Activated CD4-positive, alpha-beta T cell treated with anti-CD3 and anti-CD28 coated beads, Interleukin-2, Interleukin-6, amounts not matched to agents 100 ng/mL and 50 ng/mL, durations not matched to agents 16 hours and 8 hours (primary cell): ENCODE results near the gene LONRF2.

Experiments
- DNase-seq: peaks from one replicate; pipeline ENCODE4 v3.0.0-alpha.2; 2020

Gene LONRF2

DNA sequence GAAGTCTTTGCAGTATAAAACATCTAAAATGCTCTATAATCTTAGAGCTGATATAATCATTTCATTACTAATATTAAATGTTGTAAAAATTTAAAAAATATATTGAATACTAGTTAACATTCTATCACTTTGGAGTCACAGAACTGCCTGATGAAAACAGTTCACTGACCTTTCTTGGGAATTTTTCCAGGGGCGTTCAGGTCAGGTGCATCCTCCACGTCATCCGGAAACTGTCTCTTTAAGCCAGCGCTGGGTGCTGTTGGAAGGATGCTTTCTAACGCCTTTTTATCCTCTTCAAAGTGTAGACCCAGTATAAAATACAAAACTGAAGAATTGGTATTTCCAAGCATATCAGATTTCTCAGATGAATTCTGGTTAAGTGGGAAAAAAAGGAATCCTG lies 22.8 kb downstream of the LONRF2 start:
- no peak for DNase-seq

DNA sequence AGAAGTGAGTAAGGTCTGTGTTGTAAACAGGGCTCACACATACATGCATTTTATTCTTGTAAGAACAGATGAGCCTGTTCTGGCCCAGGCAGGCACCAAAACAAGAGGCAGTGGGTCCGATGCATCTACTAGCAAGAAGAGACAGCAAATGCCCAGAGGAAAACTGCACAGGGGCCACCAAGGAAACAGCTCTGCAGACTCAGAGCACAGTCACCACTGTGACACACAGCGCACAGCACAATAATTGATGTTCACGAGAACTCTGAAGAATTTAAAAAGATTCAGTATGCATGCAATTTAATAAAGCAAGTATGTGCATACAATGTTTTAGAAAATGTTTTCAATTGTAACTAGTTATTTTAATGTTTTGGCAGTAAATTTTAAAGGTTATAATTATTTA lies 24.8 kb downstream of the LONRF2 start:
- DNase-seq, result no peak

DNA sequence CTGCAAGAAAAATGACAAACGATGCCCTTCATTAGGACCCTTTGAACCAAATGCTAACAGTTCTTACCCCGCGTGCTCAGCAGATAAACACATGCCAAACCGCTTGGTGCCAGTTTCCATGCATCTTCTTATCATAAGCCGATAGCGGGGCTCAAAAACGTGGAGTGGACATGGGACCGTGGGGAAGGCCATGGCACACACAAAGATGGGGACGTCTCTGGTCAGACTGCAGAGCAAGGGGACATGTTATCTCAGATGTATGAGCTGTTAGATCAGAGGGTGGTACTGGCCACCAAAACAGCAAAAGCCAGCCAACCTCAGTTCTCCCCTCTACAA lies 28.2 kb downstream of the LONRF2 start:
- DNase-seq, result no peak

DNA sequence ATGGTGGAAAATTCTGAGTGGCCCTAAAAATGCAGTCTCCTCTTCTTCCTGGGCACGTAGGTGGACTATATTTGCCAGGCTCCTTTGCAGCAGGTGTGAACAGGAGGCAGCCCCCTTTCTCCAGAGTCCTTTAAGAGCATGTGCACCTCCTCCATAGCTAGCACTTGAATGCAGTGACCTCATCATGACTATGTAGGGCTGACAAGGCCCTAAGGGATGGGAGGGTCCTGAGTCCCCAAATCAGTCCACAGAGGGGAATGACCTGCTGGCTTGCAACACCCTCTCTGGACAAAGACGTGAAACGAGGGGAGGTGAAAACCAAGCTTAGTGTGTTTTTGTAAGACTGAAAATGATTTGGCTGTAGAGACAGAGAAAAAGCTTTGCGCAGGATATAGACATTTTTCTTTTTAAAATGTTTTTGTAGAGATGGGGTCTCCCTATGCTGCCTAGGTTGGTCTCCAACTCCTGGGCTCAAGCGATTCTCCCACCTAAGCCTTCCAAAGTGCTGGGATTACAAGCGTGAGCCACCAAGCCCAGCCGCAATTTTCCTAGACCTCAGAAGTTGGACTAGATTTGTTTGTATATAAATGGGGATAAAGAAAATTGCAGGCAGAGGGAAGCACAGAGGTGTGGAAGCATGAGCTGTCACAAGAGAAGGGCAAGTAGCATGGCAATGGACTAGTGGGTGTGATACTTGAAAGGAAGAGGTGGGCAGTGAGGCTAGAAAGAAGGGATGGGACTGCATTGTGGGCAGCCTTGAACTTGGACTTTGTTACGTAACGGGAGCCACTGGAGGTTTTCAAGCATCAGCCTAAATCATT lies 28.8 kb downstream of the LONRF2 start:
- no peak for DNase-seq

DNA sequence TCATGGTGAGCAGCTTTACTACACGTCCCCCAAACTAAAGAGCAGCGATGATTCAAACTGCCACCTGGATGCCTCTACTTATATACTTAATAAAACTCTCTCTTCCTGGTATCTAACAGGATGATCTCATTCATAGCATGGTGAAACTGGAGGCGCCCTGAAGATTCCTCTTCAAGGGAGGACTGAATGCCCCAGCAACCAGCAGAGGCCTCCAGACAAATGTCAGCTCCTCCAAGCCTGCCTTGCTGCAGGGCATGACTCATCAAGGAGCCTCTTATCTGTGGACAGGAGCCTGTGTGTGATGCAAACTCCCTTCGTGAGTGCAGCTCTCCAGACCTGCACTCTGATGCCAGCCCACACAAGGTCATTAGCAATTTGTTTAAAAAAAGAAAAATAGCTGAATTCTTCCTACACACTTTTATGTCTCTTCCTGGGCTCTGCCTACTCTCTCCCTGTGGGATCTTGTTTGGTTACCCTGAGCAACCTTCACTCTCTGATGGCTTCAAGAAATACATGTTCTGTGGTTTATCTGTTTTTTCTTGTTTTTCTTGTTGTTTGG lies 30.2 kb downstream of the LONRF2 start:
- peak; percentile 83 for DNase-seq

DNA sequence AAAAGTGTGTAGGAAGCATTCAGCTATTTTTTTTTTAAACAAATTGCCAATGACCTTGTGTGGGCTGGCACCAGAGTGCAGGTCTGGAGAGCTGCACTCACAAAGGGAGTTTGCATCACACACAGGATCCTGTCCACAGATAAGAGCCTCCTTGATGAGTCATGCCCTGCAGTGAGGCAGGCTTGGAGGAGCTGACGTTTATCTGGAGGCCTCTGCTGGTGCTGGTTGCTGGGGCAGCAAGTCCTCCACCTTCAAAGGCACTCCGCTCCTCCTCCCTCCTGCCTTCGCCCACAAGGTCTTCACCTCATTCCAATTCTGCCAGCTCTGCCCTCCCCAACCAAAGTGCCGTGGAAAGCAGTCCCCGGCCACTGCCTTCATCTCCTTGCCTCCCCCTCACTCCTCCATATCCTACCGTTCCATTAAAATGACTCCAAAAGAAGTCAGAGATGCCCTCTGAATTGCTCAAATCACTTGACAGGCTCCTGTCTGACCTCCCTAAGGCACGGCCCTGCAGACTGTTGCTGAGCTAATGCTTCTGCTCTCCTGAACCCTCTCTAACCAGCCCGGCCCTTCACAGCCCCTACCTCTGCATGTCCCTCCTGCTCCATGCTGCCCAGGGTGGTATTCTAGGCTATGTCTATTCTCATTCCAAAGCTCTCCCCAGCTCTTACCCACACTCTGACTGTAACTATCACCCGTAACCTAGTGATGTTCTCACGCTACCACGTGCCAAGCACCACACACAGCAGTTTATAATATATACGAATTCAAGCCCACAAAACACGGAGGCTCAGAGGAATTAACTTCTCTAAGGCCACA lies 30.9 kb downstream of the LONRF2 start:
- peak; percentile 92 for DNase-seq

DNA sequence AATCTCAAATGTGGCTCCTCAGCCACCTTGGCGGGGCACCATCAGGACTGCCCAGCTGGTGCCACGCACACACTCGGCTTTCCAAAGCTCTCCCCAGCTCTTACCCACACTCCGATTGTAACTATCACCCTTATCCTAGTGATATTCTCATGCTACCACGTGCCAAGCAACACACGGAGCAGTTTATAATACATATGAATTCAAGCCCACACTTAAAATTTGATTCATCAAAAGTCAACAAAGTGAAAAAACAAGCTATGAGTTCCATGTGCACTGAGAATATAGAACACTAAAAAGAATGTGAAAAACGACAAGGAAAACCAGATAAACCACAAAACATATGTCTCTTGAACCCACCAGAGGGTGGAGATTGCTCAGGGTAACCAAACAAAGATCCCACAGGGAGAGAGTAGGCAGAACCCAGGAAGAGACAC lies 31.6 kb downstream of the LONRF2 start:
- DNase-seq, result no peak

DNA sequence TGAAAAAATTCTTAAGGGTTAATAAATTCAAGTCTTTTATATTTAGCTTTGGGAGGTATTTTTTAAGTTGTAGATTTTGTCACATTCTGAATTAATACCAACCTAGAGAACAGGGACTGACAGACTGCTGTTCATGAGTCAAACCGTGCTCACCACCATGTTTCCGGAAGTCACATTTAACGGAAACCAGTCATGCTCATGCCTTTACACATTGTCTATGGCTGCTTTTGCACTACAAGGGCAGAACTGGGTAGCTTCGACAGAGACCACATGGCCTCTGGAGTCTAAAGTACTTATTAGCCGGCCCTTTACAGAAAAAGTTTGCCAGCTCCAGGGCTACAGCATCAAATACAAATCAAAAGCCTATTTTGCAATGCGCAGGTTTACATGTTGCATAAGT lies 33.3 kb downstream of the LONRF2 start:
- DNase-seq, result peak; percentile 75

DNA sequence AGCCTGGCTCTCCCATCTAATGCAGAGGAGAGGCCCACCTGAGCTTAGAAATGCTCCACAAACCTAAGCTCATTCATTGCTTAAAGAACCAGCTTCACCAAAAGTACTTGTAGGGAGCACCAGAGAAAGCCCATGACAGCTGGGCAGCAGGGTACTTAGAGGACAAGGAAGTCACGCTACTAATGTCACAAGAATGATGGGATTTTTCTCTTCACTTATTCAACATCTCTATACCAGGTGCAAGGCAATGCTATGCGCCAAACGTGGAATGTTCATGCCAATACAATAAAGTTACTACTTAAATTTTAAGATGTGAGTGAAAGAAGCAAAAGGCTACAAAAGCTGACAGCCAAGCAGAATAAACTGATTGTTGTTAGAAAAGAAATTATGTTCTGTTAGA lies 36.0 kb downstream of the LONRF2 start:
- no peak for DNase-seq

DNA sequence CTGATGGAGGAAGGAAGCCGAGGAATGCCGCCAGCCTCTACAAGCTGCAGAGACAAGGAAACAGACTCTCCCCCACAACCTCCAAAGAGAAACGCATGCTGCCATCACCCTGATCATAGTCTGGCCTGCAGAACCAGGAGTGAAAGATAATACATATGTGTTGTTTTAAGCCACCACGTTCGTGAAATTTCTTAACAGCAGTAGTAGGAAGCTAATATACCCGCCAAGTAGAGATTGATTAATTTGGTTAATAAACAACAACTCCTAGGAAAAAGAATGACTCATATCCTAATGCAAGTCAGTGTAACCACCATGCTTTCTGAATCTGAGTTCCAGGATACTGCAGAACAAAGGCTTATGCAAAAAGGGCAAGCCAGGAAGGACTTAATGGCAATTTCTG lies 36.6 kb downstream of the LONRF2 start:
- no peak for DNase-seq

DNA sequence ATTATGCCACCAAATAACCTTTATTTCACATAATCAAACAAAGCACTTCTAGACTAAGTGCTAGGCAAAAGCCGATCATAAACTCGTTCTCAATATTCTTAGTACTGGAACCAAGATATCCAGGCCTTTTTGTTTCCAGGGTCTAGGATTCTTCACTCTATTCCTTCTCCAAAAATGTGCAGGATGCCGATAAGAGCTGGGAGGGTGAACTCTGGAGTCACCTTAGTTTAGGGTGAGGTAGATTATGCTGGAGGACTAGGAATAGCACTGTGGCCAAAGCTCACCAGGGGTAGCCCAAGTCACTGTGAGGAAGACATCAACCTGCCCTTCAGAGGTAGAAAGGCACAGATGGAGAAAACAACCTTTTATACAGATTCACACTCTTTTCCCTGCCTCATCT lies 37.3 kb downstream of the LONRF2 start:
- no peak for DNase-seq

DNA sequence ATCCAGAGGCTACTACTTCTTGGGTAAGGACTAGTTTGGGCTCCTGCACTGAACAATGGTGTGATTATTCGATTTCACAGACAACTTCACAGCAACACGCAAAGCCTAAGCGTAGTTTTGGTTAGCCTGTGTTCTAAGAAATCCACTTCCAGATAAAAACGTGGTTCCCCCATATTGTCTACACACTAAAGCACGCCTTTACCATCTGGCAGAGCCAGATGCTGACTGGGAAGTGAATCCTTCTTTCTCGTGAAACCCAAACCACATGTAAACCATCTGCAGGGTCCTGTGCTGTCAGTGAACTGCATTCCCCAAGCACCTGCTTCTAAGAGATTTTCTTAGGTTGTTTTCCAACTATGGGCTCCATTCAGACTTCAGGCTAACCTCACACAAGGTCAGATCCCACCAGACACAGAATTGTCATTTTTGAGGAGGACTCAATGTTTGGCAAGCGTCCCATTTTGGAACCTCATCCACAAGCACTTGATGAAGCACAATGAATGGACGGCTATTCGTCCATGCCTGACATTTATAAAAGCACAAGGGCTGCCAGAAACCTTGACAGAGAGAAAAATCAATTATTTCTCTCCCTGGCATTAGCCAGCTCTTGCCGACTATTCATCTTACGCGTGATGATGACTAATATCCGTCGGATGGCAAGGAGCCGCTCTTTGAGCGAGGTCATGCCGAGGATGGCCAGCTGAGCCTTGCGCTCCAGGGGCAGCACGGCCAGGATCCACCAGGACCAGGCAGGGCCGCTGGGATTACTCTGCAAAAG lies 38.4 kb downstream of the LONRF2 start:
- peak; percentile 50 for DNase-seq

DNA sequence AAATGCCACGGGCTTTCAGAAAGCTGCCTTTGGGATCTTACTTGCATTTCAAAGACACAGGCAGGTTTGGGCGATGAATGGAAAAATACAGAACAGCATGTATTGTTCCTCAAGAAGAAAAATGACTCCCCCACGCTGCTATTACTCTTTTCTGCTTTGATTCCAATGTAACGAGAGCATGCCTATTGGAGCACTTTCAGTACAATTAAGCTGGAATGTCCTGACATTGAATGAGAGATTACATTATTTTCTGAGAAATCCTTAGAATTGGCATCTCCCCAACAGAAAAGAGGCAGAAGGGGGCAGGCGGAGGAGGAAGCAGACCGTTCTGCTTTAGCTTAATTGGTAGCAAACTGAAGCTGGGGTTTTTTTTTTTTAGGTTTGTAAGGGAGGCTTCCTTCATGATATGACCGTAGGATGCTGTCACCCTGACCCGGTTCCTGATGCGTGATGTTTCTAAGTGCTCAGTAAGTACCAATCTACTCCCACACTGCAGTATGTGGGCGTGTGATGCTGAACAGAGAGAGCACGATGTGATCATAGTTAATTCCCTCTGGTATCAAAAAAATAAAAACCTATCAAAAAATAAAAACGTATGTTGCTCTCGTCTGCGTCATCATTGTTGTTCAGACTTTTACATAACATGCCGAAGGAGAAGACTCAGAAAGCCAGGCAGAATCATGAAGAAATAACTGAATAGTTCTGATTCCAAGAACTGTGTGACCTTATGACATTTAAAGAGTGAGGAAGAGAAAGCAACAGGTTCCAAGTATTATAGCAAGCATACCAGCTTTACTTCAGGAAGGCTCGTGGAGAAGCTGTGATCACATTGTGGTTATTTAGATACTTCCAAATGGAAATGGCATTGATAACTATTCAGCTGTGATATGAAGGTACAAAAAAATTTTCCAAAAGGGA lies 40.5 kb downstream of the LONRF2 start:
- DNase-seq, result no peak

DNA sequence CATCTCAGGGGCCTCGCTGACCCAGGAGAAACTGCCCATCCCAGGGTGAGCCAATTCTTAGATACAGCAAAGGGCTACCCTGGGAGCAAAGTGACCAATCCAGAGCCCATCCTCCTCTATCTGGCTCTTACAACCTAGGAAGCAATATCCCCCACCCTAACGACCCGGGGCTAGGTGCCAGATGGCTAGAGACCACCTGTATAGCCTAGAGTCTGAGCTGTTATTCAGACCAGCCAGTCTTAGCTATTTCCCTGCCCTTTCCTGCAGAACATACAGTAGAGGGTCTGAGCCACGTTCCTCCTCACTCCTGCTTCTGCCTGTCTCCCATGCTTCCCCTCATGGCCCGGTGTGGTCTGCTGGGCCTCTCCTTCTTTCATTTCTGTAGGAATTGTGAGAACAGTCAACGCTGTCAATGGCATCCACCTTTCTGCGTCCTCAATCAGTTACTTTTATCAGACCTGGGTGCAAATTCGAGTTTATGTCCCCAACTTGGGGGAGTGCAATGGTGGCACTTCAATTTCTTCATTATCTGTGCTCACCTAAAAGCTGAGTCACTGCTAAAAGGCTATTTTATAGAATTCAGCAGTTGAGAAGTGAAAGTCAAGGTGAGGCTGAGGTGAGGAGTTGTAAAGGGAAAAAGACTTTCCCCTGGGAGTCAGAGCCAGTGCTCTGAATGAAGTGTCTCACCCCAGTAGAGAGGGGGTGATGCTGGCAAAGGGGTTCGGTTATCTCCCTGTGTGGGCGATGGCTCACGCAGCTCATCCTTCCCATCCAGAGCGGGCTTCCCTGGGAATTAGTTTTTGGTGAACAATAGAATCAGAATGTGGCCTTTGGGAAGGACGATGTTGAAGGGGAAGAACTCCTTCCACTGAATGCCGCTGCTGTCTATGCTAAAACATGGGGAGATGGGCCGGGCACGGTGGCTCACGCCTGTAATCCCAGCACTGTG lies 42.4 kb downstream of the LONRF2 start:
- DNase-seq, result no peak

DNA sequence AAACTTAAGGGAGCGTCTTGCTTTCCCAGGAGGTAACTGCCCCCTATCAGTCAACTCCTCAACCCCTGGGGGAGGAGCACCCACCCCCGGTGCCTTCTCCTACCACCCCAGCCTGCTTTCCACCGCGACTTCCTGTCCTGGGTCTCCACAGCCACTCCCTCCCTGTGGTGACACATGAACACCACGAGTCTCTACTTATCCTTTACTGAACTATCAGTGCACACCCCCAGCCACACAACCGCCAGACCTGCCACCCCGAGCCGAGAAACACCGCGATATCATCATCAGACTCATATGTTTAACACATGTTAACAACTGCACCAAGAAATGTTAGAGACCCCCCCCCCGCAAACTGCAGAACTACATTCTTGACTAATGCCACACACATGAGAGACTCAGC lies 43.3 kb downstream of the LONRF2 start:
- peak; percentile 15 for DNase-seq

DNA sequence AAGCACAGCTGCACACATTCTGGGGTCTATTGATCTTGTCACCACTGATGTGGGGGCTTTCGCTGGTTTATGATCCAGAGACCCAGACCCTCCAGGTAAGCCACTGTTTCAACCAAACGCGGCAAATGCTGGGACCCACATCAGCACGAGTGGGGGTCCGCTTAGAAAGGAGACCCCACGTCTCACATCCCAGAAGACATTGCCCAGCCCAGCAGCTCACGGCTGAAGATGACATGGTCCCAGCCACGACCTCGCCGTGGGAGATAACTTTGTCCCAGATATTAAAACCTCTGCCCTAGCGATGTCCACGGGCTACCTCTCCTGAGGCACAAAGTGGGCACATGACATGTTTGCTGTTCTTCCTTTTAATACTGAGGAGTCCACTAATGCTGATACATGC lies 43.8 kb downstream of the LONRF2 start:
- DNase-seq, result no peak

DNA sequence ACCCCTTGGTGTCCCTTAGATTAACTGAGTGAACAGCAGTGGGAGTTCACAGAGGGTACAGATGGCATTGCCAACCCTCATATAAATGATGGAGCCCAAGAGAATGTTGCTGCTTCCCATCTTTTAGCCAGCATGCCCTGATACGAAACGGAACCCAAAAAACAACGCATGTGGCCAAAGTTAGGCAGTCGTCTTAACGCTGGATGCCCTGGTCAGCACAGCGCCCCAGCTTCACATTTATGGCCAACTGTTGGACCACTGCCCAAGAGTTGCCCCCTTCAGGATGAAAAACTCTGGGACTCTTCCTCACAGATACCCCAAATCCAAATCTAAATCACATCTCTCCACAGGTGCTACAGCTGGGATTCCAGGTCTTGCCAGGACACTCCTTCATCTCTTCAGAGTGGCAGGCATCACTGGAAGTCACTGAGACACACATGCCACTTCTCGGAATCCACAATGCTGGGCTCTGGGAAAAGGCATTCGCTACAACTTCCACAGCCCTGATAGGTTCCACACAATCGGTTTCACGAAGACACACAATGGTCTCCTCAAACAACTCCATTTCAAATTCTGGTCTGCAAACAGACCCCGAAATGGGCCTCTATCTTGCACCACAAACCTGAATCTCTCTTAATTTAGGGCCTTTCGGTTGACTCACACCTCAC lies 44.6 kb downstream of the LONRF2 start:
- no peak for DNase-seq

DNA sequence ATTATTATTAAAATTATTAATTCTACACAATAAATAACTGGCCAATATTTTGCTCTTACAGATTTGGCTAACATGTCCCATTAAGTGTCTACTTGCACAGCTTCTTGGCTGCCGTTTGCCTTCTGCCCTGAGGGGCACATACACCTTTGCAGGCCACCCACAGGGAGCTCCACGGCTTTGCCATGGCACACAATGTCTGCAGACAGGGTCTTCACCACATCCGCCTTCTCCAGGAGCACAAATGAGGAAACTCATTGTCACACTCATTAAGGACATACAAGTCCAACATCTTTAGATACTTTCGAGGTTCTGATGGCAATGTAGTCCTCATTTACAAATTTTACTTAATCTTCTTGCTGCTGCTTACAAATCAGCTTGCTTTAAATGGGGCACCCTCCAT lies 45.6 kb downstream of the LONRF2 start:
- no peak for DNase-seq

DNA sequence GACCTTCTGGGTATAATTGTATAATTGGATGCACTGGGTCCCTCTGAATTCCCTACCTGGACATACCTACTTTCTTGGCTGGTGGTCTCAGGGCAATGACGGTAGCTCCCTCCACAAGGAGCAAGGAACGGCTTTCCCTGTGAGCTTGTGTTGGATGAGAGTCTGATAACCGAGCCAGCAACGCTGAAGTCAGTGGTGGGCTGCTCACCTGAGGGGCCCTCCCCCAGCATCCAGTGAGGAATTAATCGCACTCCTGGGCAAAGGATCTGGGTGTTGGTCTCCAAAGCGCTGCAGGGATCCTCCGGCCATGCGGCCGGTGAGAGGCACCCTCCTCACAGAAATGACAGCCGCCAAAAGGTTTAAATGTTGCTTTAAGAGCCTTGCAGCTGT lies 47.1 kb downstream of the LONRF2 start:
- no peak for DNase-seq

DNA sequence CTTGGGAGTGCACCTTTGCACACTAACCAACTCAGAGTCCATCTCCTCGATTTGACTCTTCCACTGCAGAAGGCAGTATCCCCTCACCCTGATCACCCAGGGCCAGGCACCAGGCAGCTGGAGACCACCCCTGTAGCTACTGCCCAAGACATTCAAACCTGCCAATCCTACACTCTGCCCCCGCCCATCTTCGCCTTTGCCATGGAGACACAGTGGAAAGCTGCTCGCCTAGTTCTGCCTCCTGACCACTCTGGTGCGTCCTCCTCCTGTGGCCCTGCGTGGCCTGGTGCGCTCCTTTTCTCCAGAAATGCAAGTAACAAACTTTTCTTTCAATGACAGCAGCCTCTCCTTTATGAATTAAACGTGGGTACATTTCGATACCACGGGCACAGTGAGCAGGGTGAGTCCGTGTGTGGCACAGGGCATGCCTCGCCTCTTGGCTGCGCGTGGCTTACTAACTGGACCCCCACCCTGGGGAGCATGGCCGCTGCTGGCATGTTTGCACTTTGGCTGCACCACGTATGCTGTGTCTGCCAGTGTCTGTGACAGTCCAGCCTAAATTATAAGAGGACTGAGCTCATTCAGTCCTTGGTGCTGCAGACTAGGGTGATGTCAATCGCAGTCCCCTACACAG lies 47.6 kb downstream of the LONRF2 start:
- DNase-seq, result no peak
